ENCODE results near the gene DMAC2L.

DMAC2L gene

DNA sequence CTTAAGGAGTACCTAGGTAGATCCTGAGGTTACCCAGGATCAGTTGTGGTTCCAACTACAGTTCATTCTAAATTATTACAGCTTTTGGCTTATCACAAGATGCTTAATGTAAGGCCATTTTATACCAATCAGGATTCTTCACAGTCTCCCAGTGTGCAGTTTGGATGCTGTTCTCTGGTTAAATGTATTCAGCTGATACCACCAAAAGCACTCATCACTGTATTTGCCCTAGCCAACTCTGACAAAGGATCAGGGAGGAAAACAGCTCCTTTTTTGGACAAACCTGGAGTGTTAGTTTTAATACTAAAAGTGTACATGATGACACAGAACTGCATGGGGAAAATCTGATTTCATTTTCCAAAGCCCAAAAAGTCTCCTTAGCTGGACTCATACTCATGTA, 19.5 kb downstream of the DMAC2L start:
- no peak for DNase-seq (ENCODE audit: low read depth)

DNA sequence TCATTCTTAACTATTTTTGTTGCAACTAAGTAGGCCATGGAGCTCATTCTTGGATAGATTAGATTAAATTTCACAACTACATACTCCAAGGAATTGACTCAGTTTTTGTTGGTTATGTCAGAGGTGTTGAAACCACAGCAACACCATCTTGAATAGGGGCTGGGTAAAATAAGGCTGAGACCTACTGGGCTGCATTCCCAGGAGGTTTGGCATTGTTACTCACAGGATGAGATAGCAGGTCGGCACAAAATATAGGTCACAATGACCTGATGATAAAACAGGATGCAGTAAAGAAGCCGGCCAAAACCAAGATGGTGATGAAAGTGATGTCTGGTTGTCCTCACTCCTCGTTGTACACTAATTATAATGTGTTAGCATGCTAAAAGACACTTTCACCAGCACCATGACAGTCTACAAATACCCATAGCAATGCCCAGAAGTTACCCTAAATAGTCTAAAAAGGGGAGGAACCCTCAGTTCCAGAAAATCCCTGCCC, 20.9 kb downstream of the DMAC2L start:
- DNase-seq (ENCODE audit: low read depth) = no peak

DNA sequence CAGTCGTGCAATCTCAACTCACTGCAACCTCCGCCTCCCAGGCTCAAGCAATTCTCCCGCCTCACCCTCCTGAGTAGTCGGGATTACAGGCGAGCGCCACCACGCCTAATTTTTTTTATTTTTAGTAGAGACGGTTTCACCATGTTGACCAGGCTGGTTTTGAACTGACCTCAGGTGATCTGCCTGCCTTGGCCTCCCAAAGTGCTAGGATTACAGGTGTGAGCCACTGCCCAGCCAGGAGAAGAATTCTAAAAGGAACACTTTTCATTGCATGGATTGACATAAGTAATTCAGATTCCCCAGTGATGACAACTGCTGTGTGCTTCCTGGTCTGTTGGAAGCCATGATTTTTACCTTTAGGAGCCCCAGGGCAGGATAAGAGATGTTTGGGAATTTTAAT, 22.1 kb downstream of the DMAC2L start:
- no peak for DNase-seq (ENCODE audit: low read depth)

DNA sequence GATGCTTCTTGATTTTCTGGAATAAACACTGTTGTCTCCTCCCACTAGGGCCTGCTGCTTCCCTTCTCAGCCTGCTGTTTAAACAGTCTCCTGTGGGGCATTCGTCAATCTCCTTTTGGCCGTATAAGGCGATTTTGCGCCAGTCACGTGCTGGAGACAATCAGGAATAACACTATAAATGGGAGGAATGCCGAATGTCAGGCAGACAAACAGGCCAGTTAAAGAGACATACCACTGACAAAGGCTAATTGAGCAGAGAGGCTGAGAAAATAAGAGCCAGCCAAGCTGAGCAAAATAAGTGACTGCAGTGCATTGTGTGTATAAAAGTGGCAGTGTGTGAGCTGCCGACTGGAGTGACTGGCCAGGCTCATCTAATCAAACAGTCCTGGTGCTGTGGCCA, 23.3 kb downstream of the DMAC2L start:
- no peak for DNase-seq (ENCODE audit: low read depth)

DNA sequence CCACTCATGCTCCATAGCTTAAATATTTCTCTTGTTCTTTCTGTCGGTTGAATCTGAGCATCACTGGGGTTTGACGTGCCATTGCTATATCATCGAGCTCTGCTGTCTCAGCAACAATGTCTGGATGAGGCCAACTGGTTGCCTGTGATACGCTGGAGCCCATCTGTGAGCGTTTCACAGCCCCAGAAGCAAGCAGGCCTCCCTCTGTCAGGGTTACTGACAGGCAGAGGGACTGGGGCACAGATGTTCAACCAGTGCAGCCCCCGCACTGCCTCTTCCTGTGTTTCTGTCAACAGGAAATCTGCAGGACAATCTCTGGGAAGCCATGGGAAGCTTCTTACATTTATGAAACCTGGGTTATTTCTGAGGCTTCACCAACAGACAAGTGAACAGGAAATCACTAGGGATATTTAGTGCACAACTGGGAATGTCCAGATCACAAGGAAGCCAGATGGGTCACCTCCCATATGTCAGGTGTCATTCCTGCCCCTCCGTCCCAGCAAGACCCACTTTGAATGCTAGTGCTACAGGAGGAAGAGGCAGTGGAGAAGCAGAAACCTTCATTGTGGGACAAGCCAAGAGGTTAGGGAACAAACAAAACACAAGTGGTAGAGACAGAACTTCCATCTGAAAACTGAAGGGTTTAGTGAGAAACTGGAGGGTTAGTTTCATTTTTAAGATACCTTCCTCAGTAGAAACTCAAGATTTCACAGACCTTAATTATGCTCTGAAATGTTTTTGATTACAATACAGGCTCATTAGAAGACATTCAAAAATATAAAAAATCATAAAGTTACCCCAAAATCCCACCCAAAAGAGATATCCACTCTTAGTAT, 24.1 kb downstream of the DMAC2L start:
- DNase-seq (ENCODE audit: low read depth) = no peak

DNA sequence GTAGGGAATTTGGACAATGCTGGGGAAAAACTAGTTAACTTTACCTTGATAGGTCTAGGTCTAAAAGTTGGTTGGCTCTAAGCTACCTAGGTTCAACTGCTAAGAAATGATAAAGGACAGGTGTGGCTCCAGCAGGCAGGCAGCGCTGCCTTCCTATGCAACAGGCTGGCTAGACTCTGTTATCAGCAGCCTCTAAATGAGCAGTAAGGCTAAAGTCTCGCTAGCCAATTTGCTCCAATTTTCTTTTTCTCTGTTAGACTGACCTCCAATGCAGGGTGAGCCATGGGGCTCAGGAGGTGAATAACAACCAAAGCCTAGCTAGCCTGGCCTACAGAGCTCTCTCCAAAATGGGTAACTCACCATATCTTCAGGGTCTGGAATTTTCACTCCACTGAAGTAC, 26.5 kb downstream of the DMAC2L start:
- DNase-seq (ENCODE audit: low read depth) = no peak

DNA sequence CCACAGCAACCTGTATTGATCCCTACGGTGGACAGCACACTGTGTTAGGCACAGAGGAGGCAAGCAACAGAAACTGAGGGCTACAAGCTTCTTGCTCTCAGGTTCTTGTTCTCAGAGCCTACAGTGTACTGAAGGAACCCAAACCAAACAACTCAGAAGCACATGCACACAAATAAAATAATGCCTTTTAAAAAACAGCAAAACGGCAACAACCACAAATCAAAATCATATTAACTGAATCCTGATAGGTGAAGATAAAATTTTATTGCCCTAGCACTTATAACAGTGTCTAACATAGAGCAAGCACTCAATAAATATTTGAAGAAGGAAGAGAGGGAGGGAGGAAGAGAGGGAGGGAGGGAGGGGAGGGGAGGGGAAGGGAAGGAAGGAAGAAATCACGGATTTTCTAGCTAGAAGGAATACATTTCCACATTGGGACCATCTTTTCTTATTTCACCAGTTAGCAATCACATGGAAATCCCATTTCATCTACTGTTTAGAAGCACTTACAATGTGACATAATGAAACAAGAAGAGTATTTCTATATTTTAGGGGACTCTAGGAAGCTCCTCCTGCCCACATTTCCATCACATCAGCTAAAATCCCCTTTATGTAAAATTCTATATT, 27.2 kb downstream of the DMAC2L start:
- no peak for DNase-seq (ENCODE audit: low read depth)

DNA sequence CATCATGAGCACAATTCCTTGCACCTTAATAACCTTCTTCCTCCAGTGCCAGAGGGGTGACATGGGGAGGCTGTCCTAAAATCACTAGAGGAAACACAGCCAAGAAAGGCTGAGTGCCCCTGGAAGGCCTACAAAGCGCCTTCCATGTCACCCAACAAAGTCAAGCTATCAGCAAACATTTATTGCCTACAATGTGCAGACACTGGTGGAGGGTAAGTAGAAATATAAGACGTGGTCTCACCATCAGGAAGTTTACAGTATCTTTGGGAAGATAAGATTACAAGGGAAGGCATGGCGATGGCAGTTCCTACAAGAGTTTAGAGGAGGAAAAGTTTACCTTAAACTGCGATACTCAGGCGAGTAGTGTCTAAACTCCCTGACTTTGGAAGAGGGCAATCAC, 27.9 kb downstream of the DMAC2L start:
- DNase-seq (ENCODE audit: low read depth) = no peak

DNA sequence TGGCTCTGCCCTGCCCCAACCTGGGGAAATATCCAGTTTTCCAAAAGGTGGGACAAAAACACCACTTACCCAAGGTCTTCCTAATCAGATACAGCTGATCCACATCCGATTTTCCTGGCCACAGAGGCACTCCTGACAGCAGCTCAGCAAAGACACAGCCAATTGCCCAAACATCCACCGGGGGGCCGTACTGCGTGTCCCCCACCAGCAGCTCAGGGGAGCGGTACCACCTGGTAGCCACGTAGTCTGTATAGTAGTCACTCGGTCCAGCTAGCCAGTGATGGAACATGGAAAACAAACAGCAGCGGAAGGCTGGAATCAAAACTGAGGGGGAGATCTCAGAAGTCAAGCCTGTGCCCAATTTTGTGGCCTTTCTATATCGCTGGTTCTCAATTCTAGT, 28.8 kb downstream of the DMAC2L start:
- DNase-seq (ENCODE audit: low read depth) = no peak

DNA sequence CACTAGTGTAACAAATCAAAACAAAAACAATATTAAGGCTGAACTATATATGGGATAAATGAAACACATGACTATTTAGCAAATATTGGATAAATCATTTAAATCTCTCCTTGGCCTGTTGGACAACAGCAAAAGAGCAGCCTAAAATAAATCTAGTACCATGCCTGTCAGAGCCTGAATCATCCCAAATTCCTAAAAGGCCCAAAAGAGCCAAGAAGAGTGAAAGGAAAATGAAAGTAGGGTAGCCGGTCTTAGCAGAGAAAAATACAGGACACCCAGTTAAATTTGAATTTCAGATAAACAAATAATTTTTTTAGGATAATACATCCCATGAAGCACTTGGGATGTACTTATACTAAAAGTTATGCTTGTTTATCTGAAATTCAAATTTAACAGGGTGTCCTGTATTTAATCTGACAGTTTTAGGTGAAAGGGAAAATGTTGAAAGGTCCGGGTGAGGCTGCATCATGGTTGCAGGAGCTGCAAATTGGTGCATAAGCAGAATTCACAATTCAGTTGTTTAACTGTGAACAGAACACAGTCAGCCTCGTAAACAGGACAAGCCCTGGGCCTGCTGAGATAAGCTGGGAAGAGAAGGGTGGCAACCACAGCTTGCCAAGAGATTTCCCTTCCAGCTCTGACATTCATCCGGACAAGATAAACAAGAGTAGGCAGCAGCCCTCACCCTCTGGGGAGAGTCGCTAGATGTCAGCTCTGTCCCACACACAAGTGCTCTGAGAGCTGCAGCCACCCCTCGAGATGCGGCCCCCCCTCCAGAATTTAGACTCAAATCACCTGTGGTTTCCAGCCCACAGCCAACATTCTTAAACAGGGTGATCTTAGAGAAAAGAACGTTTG, 30.3 kb downstream of the DMAC2L start:
- DNase-seq (ENCODE audit: low read depth) = no peak

DNA sequence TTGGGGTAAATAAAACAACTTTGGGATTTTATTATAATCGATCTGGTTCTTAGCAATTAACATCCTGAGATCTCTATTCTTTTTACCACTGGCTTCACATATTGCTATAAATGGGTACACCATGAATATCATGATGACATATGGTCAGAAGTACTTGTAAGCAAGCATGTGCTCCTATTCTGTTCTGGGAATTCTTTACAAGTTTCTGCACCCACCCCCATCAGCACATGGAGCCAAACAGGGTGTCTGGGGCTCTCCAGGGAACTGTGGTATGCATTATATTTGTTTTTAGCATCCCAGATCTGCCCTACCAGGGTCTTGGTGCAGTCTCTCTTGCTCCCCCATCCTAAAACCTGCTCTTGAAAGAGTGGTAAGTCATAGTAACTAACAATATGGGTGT, 31.3 kb downstream of the DMAC2L start:
- no peak for DNase-seq (ENCODE audit: low read depth)

DNA sequence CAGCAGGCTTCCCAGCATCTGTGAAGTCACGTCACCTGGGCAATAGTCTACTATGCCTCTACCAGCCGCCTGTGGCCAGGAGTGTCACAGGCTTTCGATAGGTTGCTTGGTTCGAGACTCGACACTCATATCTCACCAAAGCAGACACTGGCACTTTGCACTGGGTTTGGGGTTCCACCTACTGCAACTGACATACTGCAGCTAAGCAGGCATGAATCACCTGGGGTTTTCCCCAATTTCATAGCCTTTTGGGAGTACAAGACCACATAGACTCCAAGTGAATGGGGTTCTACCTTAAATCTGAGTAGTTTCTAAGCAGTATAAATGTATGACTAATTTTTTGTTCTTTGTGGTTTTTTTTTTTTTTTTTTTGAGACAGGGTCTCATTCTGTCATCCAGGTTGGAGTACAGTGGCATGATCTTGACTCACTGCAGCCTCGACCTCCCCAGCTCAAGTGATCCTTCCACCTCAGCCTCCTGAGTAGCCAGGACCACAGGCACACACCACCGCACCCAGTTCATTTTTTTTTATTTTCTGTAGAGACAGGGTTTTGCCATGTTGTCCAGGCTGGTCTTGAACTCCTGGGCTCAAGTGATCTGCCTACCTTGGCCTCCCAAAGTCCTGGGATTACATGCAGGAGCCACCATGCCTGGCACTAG, 32.1 kb downstream of the DMAC2L start:
- peak; percentile 60 for DNase-seq (ENCODE audit: low read depth)

DNA sequence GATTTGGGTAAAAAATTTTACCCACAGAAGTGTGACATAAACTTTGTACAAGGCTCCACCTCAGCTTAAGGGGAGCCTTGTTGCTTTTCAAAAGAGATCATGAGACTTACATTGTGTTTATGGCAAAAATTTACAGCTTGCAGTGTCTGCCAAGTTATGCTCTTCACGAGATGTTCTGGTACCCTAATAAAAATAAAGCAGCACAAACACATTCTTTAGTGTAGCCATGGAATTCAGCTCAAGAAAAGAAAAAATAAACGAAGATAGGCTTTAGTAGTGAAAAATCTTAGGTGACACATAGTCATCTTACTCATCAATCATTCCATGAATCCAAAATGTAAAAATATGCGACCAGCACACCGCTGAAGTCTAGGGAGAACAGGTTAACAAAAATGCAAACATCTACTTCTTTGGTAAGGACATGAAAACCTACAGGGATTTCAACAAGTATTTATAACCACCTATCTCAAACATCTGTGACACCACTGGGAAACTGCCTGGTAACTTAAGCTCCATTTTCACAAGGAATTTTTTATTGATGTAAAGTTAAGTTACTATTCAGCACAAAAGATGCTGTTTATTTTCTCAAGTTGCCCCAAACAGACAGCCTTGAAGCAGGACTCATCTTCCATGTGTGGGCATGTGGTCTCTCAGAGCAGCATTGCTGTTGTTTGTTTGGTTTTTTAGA, 32.9 kb downstream of the DMAC2L start:
- DNase-seq (ENCODE audit: low read depth) = no peak

DNA sequence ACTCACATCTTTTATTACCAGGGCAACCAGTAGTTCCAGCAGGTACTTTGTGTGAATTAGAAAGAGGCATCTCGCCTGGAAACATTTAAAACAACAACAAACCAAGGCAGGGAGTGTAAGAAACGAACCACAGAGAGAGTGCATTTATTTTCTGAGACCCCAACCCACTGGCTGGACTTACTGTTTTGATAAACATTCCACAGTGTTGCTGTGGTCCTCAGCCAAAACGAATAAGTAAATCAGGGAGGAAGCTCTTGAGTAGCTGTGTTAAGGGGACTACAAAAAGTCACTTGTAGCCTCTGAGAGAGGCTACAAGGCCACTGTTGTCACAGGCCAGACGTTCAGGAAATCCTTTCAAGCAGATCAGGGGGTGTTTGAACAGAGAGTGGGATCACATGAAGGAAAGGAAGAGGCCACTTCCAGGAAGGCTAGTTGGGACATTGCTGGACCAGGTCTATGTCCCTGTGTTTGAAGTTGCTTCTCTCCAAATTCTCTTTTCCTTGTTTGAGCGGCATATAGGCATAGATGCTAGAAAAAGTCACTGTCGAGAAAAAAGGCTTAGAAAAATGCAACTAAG, 33.8 kb downstream of the DMAC2L start:
- no peak for DNase-seq (ENCODE audit: low read depth)

DNA sequence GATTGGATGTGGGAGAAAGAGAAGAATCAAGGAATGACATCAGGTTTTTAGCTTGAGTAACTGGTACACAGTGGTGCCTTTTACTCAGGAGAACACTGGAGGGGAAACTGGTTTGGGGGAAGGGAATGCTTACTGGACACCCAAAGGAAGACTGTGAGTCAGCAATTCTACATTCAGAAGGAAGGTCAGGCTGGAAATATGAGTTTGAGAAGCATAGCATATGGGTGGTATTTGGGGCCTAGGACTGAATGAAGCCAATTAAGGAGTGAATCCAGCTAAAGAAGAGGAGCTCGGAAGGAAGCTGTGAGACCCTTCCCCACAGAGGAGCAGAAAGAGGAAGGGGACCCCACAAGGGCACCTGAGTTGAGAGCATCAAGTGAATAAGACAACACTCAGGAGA, 35.4 kb downstream of the DMAC2L start:
- no peak for DNase-seq (ENCODE audit: low read depth)

DNA sequence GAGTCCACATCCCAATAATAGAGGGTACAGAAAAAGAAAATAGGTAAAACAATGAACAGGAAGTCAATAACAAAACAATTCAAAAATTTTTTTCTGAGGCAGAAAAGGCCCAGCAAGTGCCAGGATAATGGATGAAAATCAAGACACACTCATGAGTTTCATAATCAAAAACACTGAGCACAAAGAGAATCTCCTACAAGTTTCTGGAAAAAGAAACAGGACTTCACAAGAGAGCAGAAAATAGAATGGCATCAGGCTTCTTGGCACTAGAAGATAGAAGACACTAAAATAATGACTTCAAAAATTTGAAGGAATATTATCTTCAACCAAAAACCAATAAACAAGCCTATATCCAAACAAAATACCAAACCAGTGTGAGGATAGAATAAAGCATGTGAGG, 36.8 kb downstream of the DMAC2L start:
- no peak for DNase-seq (ENCODE audit: low read depth)

DNA sequence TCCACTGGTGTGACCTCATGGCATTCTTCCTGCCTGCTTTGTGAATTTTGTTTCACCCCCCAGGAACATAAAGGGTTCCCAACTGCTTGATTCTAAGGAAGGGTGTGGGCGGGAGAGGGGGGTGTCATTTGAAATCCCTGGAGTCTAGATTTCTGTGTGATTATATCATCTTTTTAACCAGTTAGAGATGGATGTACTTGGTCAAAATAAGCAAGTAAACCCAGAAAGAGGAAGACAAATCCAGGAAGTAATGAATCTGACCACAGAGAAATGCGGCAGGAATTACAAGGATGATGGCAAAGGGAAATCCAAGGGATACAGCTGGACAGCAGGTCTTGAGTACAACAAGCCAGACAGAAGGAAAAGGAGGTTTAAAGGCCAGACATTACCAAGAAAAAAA, 38.9 kb downstream of the DMAC2L start:
- DNase-seq (ENCODE audit: low read depth) = no peak

DNA sequence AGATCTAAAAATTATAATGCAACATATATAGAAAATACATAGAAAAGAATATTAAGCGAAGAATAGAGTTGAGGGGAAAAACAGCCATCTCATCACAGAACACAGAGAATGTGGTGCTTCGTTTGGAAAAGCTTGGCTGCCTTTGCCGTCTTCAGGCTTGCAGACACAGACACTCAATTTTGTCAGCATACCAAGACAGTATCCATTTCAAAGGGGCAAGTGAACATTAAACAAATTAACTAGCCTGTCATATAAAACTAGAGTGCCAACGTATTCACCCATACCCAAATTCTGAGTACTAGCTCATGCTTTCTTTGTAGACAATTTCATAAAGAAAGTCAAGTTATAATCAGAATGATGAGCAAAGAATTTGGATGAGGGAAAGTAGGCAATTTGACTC, 40.5 kb downstream of the DMAC2L start:
- DNase-seq (ENCODE audit: low read depth) = no peak

DNA sequence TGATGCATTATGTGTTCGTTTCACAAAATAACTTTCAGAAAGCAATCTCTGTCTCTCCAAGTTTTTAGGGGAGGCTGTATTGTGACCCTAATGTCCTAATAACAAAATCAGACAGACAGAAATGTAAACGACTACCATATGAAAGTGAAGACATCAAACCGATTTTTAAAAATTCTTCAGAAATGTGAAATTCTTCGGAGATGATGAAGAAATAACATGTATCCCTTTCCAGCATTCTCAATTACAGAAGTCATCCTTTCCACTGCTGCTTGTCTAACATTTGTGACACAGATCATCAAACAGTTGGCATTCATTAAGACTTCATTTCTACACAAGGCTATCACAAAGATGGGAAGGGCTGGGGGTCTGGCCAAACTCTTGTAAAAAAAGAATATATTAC, 41.0 kb downstream of the DMAC2L start:
- no peak for DNase-seq (ENCODE audit: low read depth)

DNA sequence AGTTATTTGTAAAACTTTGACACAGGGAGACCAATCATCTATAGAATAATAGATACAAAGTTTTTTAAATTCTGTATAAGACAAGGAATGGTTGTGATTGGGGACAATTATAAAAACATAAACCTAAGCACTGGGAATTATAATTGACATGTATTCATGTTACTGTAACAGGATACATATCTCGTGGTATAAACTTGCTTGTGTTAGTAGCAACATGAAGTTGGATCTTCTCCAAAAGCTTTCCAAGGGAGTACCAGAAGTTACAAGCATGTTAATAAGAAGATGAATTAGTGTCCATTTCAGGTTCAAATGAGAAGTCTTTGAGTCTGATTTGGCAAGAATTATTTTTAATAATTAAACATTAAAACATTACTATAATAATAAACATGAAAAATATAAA, 42.4 kb downstream of the DMAC2L start:
- no peak for DNase-seq (ENCODE audit: low read depth)

DNA sequence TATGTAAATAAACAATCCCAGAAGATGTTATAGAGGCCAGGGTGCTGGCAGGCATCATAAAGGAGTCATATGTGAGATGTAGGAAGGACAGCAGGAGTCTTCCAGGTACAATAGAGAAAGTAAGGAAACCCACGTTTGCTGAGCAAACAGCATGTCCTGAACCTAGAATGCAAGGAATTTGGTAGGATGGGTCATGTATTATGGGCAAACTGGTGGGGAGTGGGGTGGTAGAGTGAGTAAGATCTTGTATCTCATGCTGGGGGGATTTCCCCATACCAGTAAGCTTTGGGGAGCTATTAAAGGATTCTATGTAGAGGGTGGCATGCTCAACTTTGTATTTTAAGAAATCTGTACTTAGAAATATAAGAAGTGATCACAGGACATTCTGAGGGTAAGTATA, 43.6 kb downstream of the DMAC2L start:
- DNase-seq (ENCODE audit: low read depth) = no peak
